Inflammatory macrophage treated with lipopolysaccharide for 4 hours (primary cell): ENCODE data around the gene DAZAP1.
A peak's percentile ranks its signal among the peaks of the same experiment; 100 is the strongest.
"Not testable (repeated sequence)": the region's sequence is repeated elsewhere in the genome, so short reads cannot be mapped to it uniquely, and the experiment has no call there.

Experiments
- DNase-seq: peaks from one replicate; pipeline ENCODE4 v3.0.0-alpha.2; 2020

DAZAP1 gene

GRCh38 chr19:1474765-1475351 is 67.5 kb downstream of the DAZAP1 start:
- no peak for DNase-seq

GRCh38 chr19:1475751-1476437 is 68.5 kb downstream of the DAZAP1 start:
- no peak for DNase-seq

- not testable (repeated sequence) for DNase-seq
These were observed 69.7 kb downstream of the DAZAP1 start for GRCh38 chr19:1477056-1477455.

GRCh38 chr19:1478934-1479707 is 71.7 kb downstream of the DAZAP1 start, which contains the start of gene C19orf25:
TSS of gene C19orf25 (minus strand) at chr19:1479215. CDS start at chr19:1478903, 312 bp downstream.
- DNase-seq = peak; percentile 95

- no peak for DNase-seq
These were observed 74.0 kb downstream of the DAZAP1 start for GRCh38 chr19:1481224-1481892.

GRCh38 chr19:1481893-1482360 is 74.5 kb downstream of the DAZAP1 start:
- DNase-seq = no peak

- no peak for DNase-seq
These were observed 75.2 kb downstream of the DAZAP1 start for GRCh38 chr19:1482361-1483130.

GRCh38 chr19:1483131-1483978 is 76.0 kb downstream of the DAZAP1 start:
- no peak for DNase-seq

GRCh38 chr19:1483979-1484428 is 76.6 kb downstream of the DAZAP1 start:
- no peak for DNase-seq
